ENCODE results near the gene PTBP1.

DNA sequence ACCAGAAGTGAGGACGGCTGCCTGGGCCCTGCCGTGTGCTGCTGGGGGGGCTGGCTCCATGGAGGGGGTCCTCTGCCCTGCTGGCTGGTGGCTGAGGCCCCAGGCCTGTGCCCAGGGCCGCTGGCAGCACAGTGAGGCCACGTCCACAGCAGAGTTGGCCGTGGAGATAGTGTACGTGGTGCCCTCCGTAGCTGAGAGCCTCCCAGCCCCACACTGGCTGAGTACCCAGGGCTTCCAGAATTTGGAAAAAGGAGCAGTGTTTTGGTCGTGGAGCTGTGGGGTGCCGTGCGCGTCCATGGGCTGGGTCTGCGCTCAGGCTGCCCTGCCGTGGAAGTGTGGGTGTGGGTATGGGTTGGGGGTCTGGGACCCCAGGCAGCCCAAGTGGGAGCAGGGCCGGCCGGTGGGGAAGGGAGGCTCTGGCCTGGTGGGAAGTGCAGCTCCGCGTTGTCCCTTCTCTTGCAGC, 5.9 kb downstream of the PTBP1 start:
- no peak for TF ChIP-seq POLR2A (IDR thresholded peaks at IDR 0.05)
- TF ChIP-seq, protein P1, sequence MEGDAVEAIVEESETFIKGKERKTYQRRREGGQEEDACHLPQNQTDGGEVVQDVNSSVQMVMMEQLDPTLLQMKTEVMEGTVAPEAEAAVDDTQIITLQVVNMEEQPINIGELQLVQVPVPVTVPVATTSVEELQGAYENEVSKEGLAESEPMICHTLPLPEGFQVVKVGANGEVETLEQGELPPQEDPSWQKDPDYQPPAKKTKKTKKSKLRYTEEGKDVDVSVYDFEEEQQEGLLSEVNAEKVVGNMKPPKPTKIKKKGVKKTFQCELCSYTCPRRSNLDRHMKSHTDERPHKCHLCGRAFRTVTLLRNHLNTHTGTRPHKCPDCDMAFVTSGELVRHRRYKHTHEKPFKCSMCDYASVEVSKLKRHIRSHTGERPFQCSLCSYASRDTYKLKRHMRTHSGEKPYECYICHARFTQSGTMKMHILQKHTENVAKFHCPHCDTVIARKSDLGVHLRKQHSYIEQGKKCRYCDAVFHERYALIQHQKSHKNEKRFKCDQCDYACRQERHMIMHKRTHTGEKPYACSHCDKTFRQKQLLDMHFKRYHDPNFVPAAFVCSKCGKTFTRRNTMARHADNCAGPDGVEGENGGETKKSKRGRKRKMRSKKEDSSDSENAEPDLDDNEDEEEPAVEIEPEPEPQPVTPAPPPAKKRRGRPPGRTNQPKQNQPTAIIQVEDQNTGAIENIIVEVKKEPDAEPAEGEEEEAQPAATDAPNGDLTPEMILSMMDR (IDR thresholded peaks at IDR 0.05) = no peak

Data from testis (tissue), 2 donors.